Aorta (tissue), 5 donors: Measurements from ENCODE around the gene AKR1A1. TPM values are rescaled to one million over a fixed set of nuclear protein-coding genes. Genes with fewer than 3 reads are reported as not detected.
"Not testable (repeated sequence)": the region's sequence is repeated elsewhere in the genome, so short reads cannot be mapped to it uniquely, and the experiment has no call there.

Experiments used
- ATAC-seq: fragments of 200-7000 bp; cut with Tn5 transposase; one replicate; pipeline ENCODE4 v1.9.1; 2022; ENCODE audit warnings: moderate library complexity; ENCODE audit not compliant: low FRiP score
- DNase-seq, 2 donors: peaks; one replicate each; pipeline ENCODE4 v3.0.0-alpha.2; 2020
- H3K27ac ChIP-seq, 2 donors: one replicate each; pipeline ENCODE4 v1.5.1; 2013; ENCODE audit warnings: low read length in 2 of 2, mild to moderate bottlenecking in 2 of 2, moderate library complexity in 2 of 2, control low read depth in 1 of 2, inconsistent platforms in 1 of 2, low read depth in 1 of 2
- H3K27me3 ChIP-seq, 2 donors: one replicate each; pipeline ENCODE4 v1.6.1; 2013; ENCODE audit warnings: control low read depth in 1 of 2, low read length in 1 of 2, mild to moderate bottlenecking in 1 of 2, moderate library complexity in 1 of 2; ENCODE audit not compliant: insufficient read depth in 2 of 2, control insufficient read depth in 1 of 2
- H3K36me3 ChIP-seq, 2 donors: one replicate each; pipeline ENCODE4 v1.6.1; 2013; ENCODE audit warnings: control low read depth in 1 of 2, low read length in 1 of 2, mild to moderate bottlenecking in 1 of 2; ENCODE audit not compliant: insufficient read depth in 2 of 2, control insufficient read depth in 1 of 2
- H3K4me1 ChIP-seq, 2 donors: one replicate each; pipeline ENCODE4 v1.6.1; 2013; ENCODE audit warnings: low read length in 2 of 2, control low read depth in 1 of 2, mild to moderate bottlenecking in 1 of 2, moderate library complexity in 1 of 2; ENCODE audit not compliant: insufficient read depth in 2 of 2, control insufficient read depth in 1 of 2
- H3K4me3 ChIP-seq, 2 donors: one replicate each; pipeline ENCODE4 v1.5.1; 2013; ENCODE audit warnings: low read length in 2 of 2, control low read depth in 1 of 2, mild to moderate bottlenecking in 1 of 2
- H3K9me3 ChIP-seq: one replicate; pipeline ENCODE4 v1.6.1; 2013; ENCODE audit warnings: mild to moderate bottlenecking, low read length; ENCODE audit not compliant: control insufficient read depth
- WGBS, 2 donors: extraction: QIAGEN DNeasy Blood & Tissue Kit; methylation state at CpG; one replicate each; pipeline ENCODE4 v1.1.7; 2013; 5-methylcytosine and 5-hydroxymethylcytosine counted together
- intact Hi-C, 2 donors: fragments of 100-400 bp; cut with DNase I; formaldehyde crosslinking; loops; one replicate each; pipeline versions ENCODE4 v1.14.2 to v1.15.0; 2022
- polyA plus RNA-seq, 2 donors: library from polyadenylated mRNA; stranded (reverse); fragments of 200-250 nt; gene quantifications; one replicate each; pipeline ENCODE4 v1.2.3, GENCODE V29; 2013
- total RNA-seq, 2 donors: library from RNA; stranded (reverse); fragmentation: NEBNext Ultra II Directional; extraction: Animal tissue kit (Norgen Biotek cat#: 25700); gene quantifications; one replicate each; pipeline ENCODE4 v1.2.1, GENCODE V29; 2021
- donor health status: healthy with polysubstance abuse.
- donor health status: Bipolar disorder and iron deficiency.
- donor health status: DM: no; HTN: no; CAD: no.
- donor health status: DM: no; HTN: no; CAD: no.
- donor health status: DM: yes; HTN: yes; CAD: no.

The AKR1A1 gene
- total and polyA plus RNA-seq, 4 donors: 102 to 140 (median 128) TPM

GRCh38 chr1:45510972-45511527 lies 39.6 kb upstream of the AKR1A1 start:
- H3K27ac ChIP-seq: no peak overlapping the region
- peaks cover 11 to 15% of the 10 kb centered on the region in 2 donors for H3K36me3 ChIP-seq
- no peak overlapping the region for H3K4me3 ChIP-seq
- intact Hi-C loops: no loop called here
- no peaks in the 10 kb centered on the region for H3K27me3 ChIP-seq
- H3K9me3 ChIP-seq: no peaks in the 10 kb centered on the region
- H3K4me1 ChIP-seq: no peaks in the 10 kb centered on the region
- no peak for ATAC-seq
- no peak for DNase-seq
- WGBS, 2 donors: 83% methylated on average over 4 of the region's 4 CpGs

DNA sequence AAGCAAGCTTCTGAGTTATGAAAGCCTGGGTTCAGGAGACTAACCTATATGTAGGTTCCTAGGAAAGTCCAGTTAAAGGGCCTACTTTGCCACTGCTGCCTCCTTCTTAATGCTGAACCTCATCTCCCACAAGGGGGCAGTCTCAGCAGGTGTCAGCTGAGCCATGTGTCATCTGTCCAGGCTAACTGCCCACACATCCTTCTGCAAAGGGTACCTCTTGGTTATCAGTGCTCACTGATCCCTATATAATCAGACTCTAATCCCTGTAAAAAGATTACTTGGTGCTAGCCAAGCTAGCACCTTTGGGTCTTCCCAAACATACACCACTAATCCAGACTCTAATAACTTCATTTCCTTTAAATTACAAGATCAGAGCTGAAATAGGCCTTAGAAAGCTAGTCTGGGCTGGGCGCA lies 38.0 kb upstream of the AKR1A1 start:
- Histone ChIP-seq H3K36me3 (peaks cover 15 to 18% of the 10 kb centered on the region in 2 donors), H3K4me1 (no peaks in the 10 kb centered on the region), H3K4me3 (no peak overlapping the region), H3K27ac (no peak overlapping the region), H3K9me3 (no peaks in the 10 kb centered on the region), H3K27me3 (no peaks in the 10 kb centered on the region)
- DNase-seq (peak in 1 of 2 donors; percentile 64), ATAC-seq (peak; percentile 58)
- WGBS, 2 donors: 92 to 93% methylated on average over 1 of the region's 1 CpG
- intact Hi-C loops: loop anchor here (2.0 kb wide), 1 partner anchor 58 kb away; no protein-coding TSS in a partner anchor

DNA sequence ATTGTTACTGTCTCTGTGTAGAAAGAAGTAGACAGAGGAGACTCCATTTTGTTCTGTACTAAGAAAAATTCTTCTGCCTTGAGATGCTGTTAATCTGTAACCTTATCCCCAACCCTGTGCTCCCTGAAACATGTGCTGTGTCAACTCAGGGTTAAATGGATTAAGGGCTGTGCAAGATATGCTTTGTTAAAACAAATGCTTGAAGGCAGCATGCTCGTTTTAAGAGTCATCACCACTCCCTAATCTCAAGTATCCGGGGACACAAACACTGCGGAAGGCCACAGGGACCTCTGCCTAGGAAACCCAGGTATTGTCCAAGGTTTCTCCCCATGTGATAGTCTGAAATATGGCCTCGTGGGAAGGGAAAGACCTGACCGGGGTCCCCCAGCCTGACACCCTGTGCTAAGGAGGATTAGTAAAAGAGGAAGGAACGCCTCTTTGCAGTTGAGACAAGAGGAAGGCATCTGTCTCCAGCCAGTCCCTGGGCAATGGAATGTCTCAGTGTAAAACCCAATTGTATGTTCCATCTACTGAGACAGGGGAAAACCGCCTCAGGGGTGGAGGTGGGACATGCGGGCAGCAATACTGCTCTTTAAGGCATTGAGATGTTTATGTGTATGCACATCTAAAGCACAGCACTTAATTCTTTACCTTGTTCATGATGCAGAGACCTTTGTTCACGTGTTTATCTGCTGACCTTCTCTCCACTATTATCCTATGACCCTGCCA lies 36.9 kb upstream of the AKR1A1 start:
- ATAC-seq, H3K9me3 ChIP-seq, H3K4me3 ChIP-seq, H3K27ac ChIP-seq, H3K4me1 ChIP-seq, DNase-seq, H3K27me3 ChIP-seq: not testable (repeated sequence)
- intact Hi-C loops: loop anchor here (2.0 kb wide), 1 partner anchor 57 kb away; no protein-coding TSS in a partner anchor
- peaks cover 15 to 18% of the 10 kb centered on the region in 2 donors for H3K36me3 ChIP-seq
- WGBS, 2 donors: 72 to 73% methylated on average over 8 to 9 of the region's 9 CpGs

GRCh38 chr1:45516036-45516435 lies 34.6 kb upstream of the AKR1A1 start:
- intact Hi-C loops: no loop called here
- 54 to 56% methylated on average over 3 of the region's 3 CpGs for WGBS, 2 donors
- Histone ChIP-seq H3K36me3 (peaks cover 10 to 18% of the 10 kb centered on the region in 2 donors), H3K9me3 (no peaks in the 10 kb centered on the region), H3K27ac (no peak overlapping the region), H3K4me3 (no peak overlapping the region), H3K27me3 (no peaks in the 10 kb centered on the region), H3K4me1 (no peaks in the 10 kb centered on the region)
- ATAC-seq: no peak
- DNase-seq: no peak

DNA sequence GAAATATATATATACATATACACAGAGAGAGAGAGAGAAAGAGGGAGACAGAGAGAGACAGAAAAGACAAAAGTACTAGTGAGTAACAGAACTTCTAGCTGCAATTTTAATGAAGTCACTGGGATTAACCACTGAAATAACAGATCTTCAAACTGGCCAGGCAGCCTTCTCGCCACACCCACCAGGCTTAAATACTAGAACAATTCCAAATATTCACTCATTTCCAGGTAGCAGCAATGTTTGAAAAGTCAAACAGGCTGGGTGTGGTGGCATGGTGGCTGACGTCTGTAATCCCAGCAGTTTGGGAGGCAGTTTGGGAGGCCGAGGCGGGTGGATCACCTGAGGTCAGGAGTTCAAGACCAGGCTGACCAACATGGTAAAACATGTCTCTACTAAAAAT lies 34.2 kb upstream of the AKR1A1 start:
- Histone ChIP-seq H3K9me3 (no peaks in the 10 kb centered on the region), H3K4me3 (no peak overlapping the region), H3K4me1 (no peaks in the 10 kb centered on the region), H3K27ac (no peak overlapping the region), H3K36me3 (peaks cover 10 to 18% of the 10 kb centered on the region in 2 donors), H3K27me3 (no peaks in the 10 kb centered on the region)
- no peak for DNase-seq
- ATAC-seq: no peak
- WGBS, 2 donors: 83% methylated on average over 4 of the region's 4 CpGs
- intact Hi-C loops: no loop called here

- WGBS, 2 donors: 88 to 89% methylated on average over 4 of the region's 4 CpGs
- DNase-seq, H3K4me3 ChIP-seq, intact Hi-C loops, H3K4me1 ChIP-seq, H3K27me3 ChIP-seq, H3K9me3 ChIP-seq, H3K27ac ChIP-seq, ATAC-seq: not testable (repeated sequence)
- peaks cover 10 to 15% of the 10 kb centered on the region in 2 donors for H3K36me3 ChIP-seq
Observed at GRCh38 chr1:45518366-45518765, 32.3 kb upstream of the AKR1A1 start.

DNA sequence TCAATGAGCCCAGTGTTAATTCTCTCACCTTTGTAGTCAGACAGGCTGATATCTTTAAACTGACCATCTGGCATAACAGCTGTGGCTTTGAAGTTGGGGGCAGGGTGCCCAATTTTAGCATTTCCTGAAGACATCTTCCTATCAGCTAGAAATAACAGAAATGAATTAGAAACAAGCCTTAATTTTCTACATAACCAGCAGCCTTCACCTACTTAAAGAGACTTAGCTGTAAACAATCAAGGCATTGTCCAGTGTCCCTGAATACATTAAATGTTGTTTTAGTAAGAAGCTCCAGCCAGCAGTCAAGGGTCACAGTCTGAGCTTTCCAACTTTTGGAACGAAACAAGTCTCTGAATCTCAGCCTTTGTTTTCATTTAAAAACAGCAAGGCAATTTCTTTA lies 31.7 kb upstream of the AKR1A1 start:
- H3K36me3 ChIP-seq: peaks cover 10 to 15% of the 10 kb centered on the region in 2 donors
- ATAC-seq: no peak
- H3K27ac ChIP-seq: no peak overlapping the region
- H3K27me3 ChIP-seq: peaks cover 0 to 2% of the 10 kb centered on the region in 2 donors
- intact Hi-C loops: no loop called here
- no peak for DNase-seq
- peaks cover 0 to 2% of the 10 kb centered on the region in 2 donors for H3K4me1 ChIP-seq
- H3K4me3 ChIP-seq: no peak overlapping the region
- H3K9me3 ChIP-seq: no peaks in the 10 kb centered on the region
- WGBS, 2 donors: 1 to 3% methylated on average over 1 of the region's 1 CpG

- 81 to 92% methylated on average over 16 of the region's 16 CpGs for WGBS, 2 donors
- H3K27me3 ChIP-seq, intact Hi-C loops, H3K4me3 ChIP-seq, DNase-seq, H3K27ac ChIP-seq, H3K9me3 ChIP-seq, H3K4me1 ChIP-seq, ATAC-seq: not testable (repeated sequence)
- H3K36me3 ChIP-seq: peaks cover 5 to 12% of the 10 kb centered on the region in 2 donors
Observed at GRCh38 chr1:45519774-45520173, 30.9 kb upstream of the AKR1A1 start.
